Natural killer cell treated with Interleukin-12 subunit alpha and Interleukin-12 subunit beta and Interleukin-15 and Interleukin-18, amount 100 ng/mL, for 72 hours (primary cell): Measurements from ENCODE around the gene KIF19. TPM values are rescaled to one million over a fixed set of nuclear protein-coding genes. Genes with fewer than 3 reads are reported as not detected.
"Not testable (repeated sequence)": the region's sequence is repeated elsewhere in the genome, so short reads cannot be mapped to it uniquely, and the experiment has no call there.

Experiments
- ATAC-seq, 2 donors: fragments of 150-1000 bp; cut with Tn5 transposase in 1 of 2; sonication (Bioruptor Pico), chemical (Tn5 transposase) in 1 of 2; 2 replicates each; pipeline ENCODE4 v1.10.0; 2021
- DNase-seq: peaks from one replicate; pipeline ENCODE4 v3.0.0; 2022; ENCODE audit warnings: low spot score
- H3K27ac Mint-ChIP-seq, 2 donors: 1 replicate in 1 of 2; 2 replicates in 1 of 2; pipeline ENCODE4 v1.8.0; 2022; ENCODE audit warnings: mixed read lengths in 2 of 2, mild to moderate bottlenecking in 1 of 2, moderate library complexity in 1 of 2
- H3K27me3 Mint-ChIP-seq, 2 donors: 1 replicate in 1 of 2; 2 replicates in 1 of 2; pipeline ENCODE4 v1.8.0; 2022; ENCODE audit warnings: mixed read lengths in 2 of 2
- H3K36me3 Mint-ChIP-seq: one replicate; pipeline ENCODE4 v1.8.0; 2022; ENCODE audit warnings: mixed read lengths
- H3K4me1 Mint-ChIP-seq, 2 donors: 1 replicate in 1 of 2; 2 replicates in 1 of 2; pipeline ENCODE4 v1.8.0; 2022; ENCODE audit warnings: low read depth in 2 of 2, mixed read lengths in 2 of 2, mild to moderate bottlenecking in 1 of 2
- H3K4me3 Mint-ChIP-seq: one replicate; pipeline ENCODE4 v1.8.0; 2022; ENCODE audit warnings: mixed read lengths
- H3K9me3 Mint-ChIP-seq: 2 replicates; pipeline ENCODE4 v1.8.0; 2022; ENCODE audit warnings: mixed read lengths
- total RNA-seq, 2 donors: library from RNA; stranded (reverse); gene quantifications; one replicate each; pipeline ENCODE4 v1.2.3, GENCODE V29; 2022

KIF19 gene
- total RNA-seq, 2 donors from 2014 or later = 0.29 TPM; not detected in 1

DNA sequence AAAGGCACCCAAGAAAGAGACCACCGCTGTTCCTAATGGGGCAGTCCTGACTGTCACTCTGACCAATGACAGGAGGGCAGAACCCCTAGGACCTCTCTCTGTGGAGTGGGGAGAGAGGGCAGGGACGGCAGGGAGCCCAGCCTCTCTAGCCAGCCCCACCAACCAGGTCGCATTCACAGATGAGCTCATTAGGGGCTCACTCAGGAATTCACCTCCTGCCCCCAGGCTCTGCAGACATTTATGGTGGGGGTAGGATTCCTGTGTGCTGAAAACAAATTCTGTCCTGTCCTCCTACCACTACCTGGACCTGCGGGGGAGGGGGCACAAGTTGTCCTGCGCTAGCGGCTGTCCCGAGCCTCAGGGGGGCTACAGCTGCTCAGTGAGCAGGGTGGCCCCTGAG lies 78.2 kb downstream of the KIF19 start:
- Mint-ChIP-seq H3K27ac (no peak overlapping the region), H3K36me3 (no peaks in the 10 kb centered on the region), H3K9me3 (no peaks in the 10 kb centered on the region), H3K4me1 (peaks cover 6 to 8% of the 10 kb centered on the region in 2 donors), H3K27me3 (peaks cover 0 to 7% of the 10 kb centered on the region in 2 donors), H3K4me3 (no peak overlapping the region)
- ATAC-seq (no peak), DNase-seq (no peak)

- Mint-ChIP-seq H3K27ac (no peak overlapping the region), H3K27me3 (peaks cover 0 to 5% of the 10 kb centered on the region in 2 donors), H3K9me3 (no peaks in the 10 kb centered on the region), H3K4me3 (no peak overlapping the region), H3K36me3 (no peaks in the 10 kb centered on the region), H3K4me1 (peaks cover 6 to 8% of the 10 kb centered on the region in 2 donors)
- ATAC-seq = no peak
- DNase-seq = no peak
These were observed 78.8 kb downstream of the KIF19 start for GRCh38 chr17:74404789-74405188.

DNA sequence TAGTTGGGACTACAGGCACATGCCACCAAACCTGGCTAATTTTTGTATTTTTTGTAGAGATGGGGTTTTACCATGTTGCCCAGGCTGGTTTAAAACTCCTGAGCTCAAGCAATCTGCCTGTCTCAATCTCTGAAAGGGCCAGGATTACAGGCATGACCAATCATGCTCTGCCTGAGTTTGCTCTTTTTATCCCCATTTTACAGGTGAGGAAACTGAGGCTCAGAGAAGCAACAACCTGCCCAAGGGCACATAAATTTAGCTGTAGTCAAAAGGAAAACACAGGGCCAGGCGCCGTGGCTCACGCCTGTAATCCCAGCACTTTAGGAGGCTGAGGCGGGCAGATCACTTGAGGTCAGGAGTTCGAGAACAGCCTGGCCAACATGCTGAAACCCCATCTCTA lies 79.3 kb downstream of the KIF19 start:
- ATAC-seq, H3K4me3 Mint-ChIP-seq, H3K27me3 Mint-ChIP-seq, H3K36me3 Mint-ChIP-seq, H3K27ac Mint-ChIP-seq, DNase-seq, H3K9me3 Mint-ChIP-seq, H3K4me1 Mint-ChIP-seq: not testable (repeated sequence)

Other genes starting within 250 kb of the KIF19 start
- 100 to 1,000 TPM; 593 to 982 TPM for gene RPL38, start 122.5 kb upstream of the KIF19 start, total RNA-seq
- 1 to 10 TPM; 1.5 to 1.9 TPM for gene TTYH2, start 112.7 kb upstream of the KIF19 start, total RNA-seq
- gene DNAI2, start 52.0 kb upstream of the KIF19 start, total RNA-seq = not detected
- not detected for gene BTBD17, start 35.6 kb downstream of the KIF19 start, total RNA-seq
- gene GPR142, start 41.3 kb downstream of the KIF19 start, total RNA-seq = not detected
- under 1 TPM in 1 of 2 donors, not detected in 1; 0.25 TPM for gene GPRC5C, start 105.9 kb downstream of the KIF19 start, total RNA-seq
- gene CD300A, start 140.4 kb downstream of the KIF19 start, total RNA-seq = 10 to 100 TPM; 17.6 to 43.7 TPM
- under 1 TPM; 0.17 to 0.39 TPM for gene CD300LB, start 205.2 kb downstream of the KIF19 start, total RNA-seq
- gene CD300C, start 219.9 kb downstream of the KIF19 start, total RNA-seq = 1 to 10 TPM; 1.5 to 5.8 TPM
- not detected for gene CD300H, start 241.3 kb downstream of the KIF19 start, total RNA-seq